ENCODE measurements around the gene ITPRIP.

- TF ChIP-seq EZH2phosphoT487 (IDR thresholded peaks at IDR 0.05; ENCODE audit: low read depth) (no peak), CTCF (IDR thresholded peaks at IDR 0.05; ENCODE audit: low read depth, low read length) (no peak)
These were observed 21.0 kb downstream of the ITPRIP start for GRCh38 chr10:104317269-104317710.

All from OCI-LY3 (cell line).